AML-193 (cell line): ENCODE results near the gene SLC8A3.

Source experiments
- DNase-seq, 2 experiments: peaks; one replicate each; lab custom pipeline; 2025; lab: John Stamatoyannopoulos, UW

SLC8A3 gene

GRCh38 chr14:70023871-70024270 is 164.9 kb downstream of the SLC8A3 start:
- DNase-seq: no peak

- DNase-seq: no peak
These were observed 165.8 kb downstream of the SLC8A3 start for GRCh38 chr14:70022771-70023445.

- no peak for DNase-seq
These were observed 167.1 kb downstream of the SLC8A3 start for GRCh38 chr14:70021548-70022220.

- DNase-seq: no peak
These were observed 168.2 kb downstream of the SLC8A3 start for GRCh38 chr14:70020352-70021170.

GRCh38 chr14:70019695-70020094 is 169.1 kb downstream of the SLC8A3 start:
- DNase-seq: no peak

- DNase-seq: no peak
These were observed 170.0 kb downstream of the SLC8A3 start for GRCh38 chr14:70018713-70019211.

GRCh38 chr14:70018230-70018629 is 170.5 kb downstream of the SLC8A3 start:
- DNase-seq: no peak

- DNase-seq: no peak
These were observed 174.2 kb downstream of the SLC8A3 start for GRCh38 chr14:70014406-70015095.

- DNase-seq: peak; percentile 9 to 11
These were observed 175.4 kb downstream of the SLC8A3 start for GRCh38 chr14:70013271-70013873.

GRCh38 chr14:70011708-70012107 is 177.0 kb downstream of the SLC8A3 start:
- no peak for DNase-seq

- no peak for DNase-seq
These were observed 177.7 kb downstream of the SLC8A3 start for GRCh38 chr14:70011098-70011497.

GRCh38 chr14:70009961-70010360 is 178.8 kb downstream of the SLC8A3 start:
- no peak for DNase-seq

- DNase-seq: no peak
These were observed 180.2 kb downstream of the SLC8A3 start for GRCh38 chr14:70008284-70009262.

- DNase-seq: no peak
These were observed 182.1 kb downstream of the SLC8A3 start for GRCh38 chr14:70006699-70007098.

GRCh38 chr14:70005281-70005805 is 183.4 kb downstream of the SLC8A3 start:
- DNase-seq: no peak

GRCh38 chr14:70004791-70005190 is 184.0 kb downstream of the SLC8A3 start:
- no peak for DNase-seq

- no peak for DNase-seq
These were observed 186.0 kb downstream of the SLC8A3 start for GRCh38 chr14:70002589-70003346.

GRCh38 chr14:70000601-70001000 is 188.2 kb downstream of the SLC8A3 start:
- no peak for DNase-seq

- no peak for DNase-seq
These were observed 189.5 kb downstream of the SLC8A3 start for GRCh38 chr14:69999261-69999674.
